Measurements from ENCODE around the gene ITK. TPM values are rescaled to one million over a fixed set of nuclear protein-coding genes. Genes with fewer than 3 reads are reported as not detected.

Gene ITK
- total and polyA plus RNA-seq, 2 donors (not counting 1 experiment from before 2014, with no cell fraction given): 0.75 to 1.1 TPM

Other genes with a start within 250 kb of the ITK start
- not detected in 2 replicates for gene TIMD4, start 217.6 kb upstream of the ITK start, total RNA-seq
- 0.07 and 0.16 TPM in 2 replicates for gene TIMD4, start 217.6 kb upstream of the ITK start, polyA plus RNA-seq
- gene HAVCR1, start 121.7 kb upstream of the ITK start, total RNA-seq: 0.22 TPM in 1 of 2 replicates, not detected in the other
- gene HAVCR1, start 121.7 kb upstream of the ITK start, polyA plus RNA-seq: not detected in 2 replicates
- 2.3 and 2.6 TPM in 2 replicates for gene HAVCR2, start 71.8 kb upstream of the ITK start, total RNA-seq
- 0.55 and 0.64 TPM in 2 replicates for gene HAVCR2, start 71.8 kb upstream of the ITK start, polyA plus RNA-seq
- gene MED7, start 38.0 kb upstream of the ITK start, total RNA-seq: 19.3 and 21.4 TPM in 2 replicates
- gene MED7, start 38.0 kb upstream of the ITK start, polyA plus RNA-seq: 4.6 and 5.8 TPM in 2 replicates
- not detected in 2 replicates for gene GARIN3, start 14.6 kb upstream of the ITK start, total RNA-seq
- gene GARIN3, start 14.6 kb upstream of the ITK start, polyA plus RNA-seq: not detected in 2 replicates
- gene CYFIP2, start 85.3 kb downstream of the ITK start, total RNA-seq: 663 and 681 TPM in 2 replicates
- gene CYFIP2, start 85.3 kb downstream of the ITK start, polyA plus RNA-seq: 227 and 231 TPM in 2 replicates

All from B cell (primary cell).